RWPE1 (cell line): ENCODE measurements around the gene DNAH10.

ENCODE experiments used
- CTCF ChIA-PET: fragments of 350-600 bp; sonication (Branson Sonifier 250); formaldehyde crosslinking; extraction: SDS; loops from one replicate; lab custom pipeline; 2021; lab: Yijun Ruan, JAX
- POLR2A ChIA-PET: fragments of 400-600 bp; formaldehyde crosslinking; extraction: SDS; loops from one replicate; lab custom pipeline; 2020; ENCODE audit warnings: antibody characterized with exemption; ENCODE audit not compliant: low non-redundant PET; lab: Yijun Ruan, JAX
- DNase-seq: peaks from one replicate; pipeline ENCODE4 v3.0.0; 2012; ENCODE audit warnings: low spot score
- H3K27ac ChIP-seq: fragments of 450-650 bp; 2 replicates; pipeline ENCODE4 v1.5.1; 2017
- CTCF ChIP-seq: fragments of 450-650 bp; conservative IDR thresholded peaks from 2 replicates; pipeline ENCODE4 v1.5.1; 2017; ENCODE audit warnings: low read depth, mild to moderate bottlenecking

DNAH10 gene

GRCh38 chr12:123900871-123901376 lies 138.8 kb downstream of the DNAH10 start:
- DNase-seq = no peak
- no peak overlapping the region for H3K27ac ChIP-seq
- ChIA-PET POLR2A (no interaction called here), CTCF (interaction anchor here (0.6 to 0.7 kb wide), 2 partner anchors 415 to 795 kb away, joined by 3 to 4 read pairs; no protein-coding TSS in a partner anchor)
- TF ChIP-seq CTCF = no peak

DNA sequence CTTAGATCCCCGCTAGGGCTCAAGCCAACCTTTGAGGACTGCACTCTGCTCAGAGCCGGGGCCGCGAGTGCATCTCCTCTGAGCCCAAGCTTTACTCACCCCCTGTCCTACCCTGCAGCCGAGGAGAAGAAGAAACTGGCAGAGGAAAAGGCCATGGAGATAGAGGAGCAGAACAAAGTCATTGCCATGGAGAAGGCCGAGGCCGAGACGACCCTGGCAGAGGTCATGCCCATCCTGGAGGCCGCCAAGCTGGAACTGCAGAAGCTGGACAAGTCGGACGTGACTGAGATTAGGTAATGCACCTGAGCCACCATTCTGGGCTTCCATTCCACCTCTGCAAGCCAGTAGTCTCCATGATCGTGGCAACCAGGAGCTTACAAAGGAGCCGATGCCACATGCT lies 140.7 kb downstream of the DNAH10 start:
- H3K27ac ChIP-seq = no peak overlapping the region
- CTCF ChIA-PET = interaction anchor here (1.0 kb wide), 1 partner anchor 133 kb away, joined by 3 read pairs; no protein-coding TSS in a partner anchor
- no peak for TF ChIP-seq CTCF
- POLR2A ChIA-PET = interaction anchor here (0.6 kb wide), 1 partner anchor 99 kb away, joined by 3 read pairs; no protein-coding TSS in a partner anchor
- DNase-seq = no peak

- no peak overlapping the region for H3K27ac ChIP-seq
- ChIA-PET CTCF (interaction anchor here (0.7 to 1.0 kb wide), 2 partner anchors 81 to 133 kb away, joined by 3 read pairs; no protein-coding TSS in a partner anchor), POLR2A (interaction anchor here (0.6 kb wide), 1 partner anchor 99 kb away, joined by 3 read pairs; no protein-coding TSS in a partner anchor)
- no peak for DNase-seq
- TF ChIP-seq CTCF = no peak
Measured at GRCh38 chr12:123903301-123904065, 141.4 kb downstream of the DNAH10 start.

GRCh38 chr12:123905319-123905925 lies 143.3 kb downstream of the DNAH10 start:
- peak; percentile 59 for DNase-seq
- POLR2A ChIA-PET = interaction anchor here (0.7 to 0.8 kb wide), 2 partner anchors 90 to 99 kb away, joined by 3 read pairs; no protein-coding TSS in a partner anchor
- CTCF ChIA-PET = interaction anchor here (0.6 to 1.3 kb wide), 17 partner anchors 8 to 704 kb away, joined by 3 to 9 read pairs (median 4); no protein-coding TSS in a partner anchor

GRCh38 chr12:123906711-123907420 lies 144.8 kb downstream of the DNAH10 start:
- no peak for TF ChIP-seq CTCF
- no peak overlapping the region for H3K27ac ChIP-seq
- CTCF ChIA-PET = interaction anchor here (0.6 to 1.2 kb wide), 2 partner anchors 17 to 253 kb away, joined by 3 to 5 read pairs; no protein-coding TSS in a partner anchor
- no peak for DNase-seq
- POLR2A ChIA-PET = no interaction called here

More at GRCh38 chr12:123905319-123905925, 143.3 kb downstream of the DNAH10 start:
- H3K27ac ChIP-seq = no peak overlapping the region
- peak; percentile 61 for TF ChIP-seq CTCF
